ENCODE data around the gene FASLG.

DNA sequence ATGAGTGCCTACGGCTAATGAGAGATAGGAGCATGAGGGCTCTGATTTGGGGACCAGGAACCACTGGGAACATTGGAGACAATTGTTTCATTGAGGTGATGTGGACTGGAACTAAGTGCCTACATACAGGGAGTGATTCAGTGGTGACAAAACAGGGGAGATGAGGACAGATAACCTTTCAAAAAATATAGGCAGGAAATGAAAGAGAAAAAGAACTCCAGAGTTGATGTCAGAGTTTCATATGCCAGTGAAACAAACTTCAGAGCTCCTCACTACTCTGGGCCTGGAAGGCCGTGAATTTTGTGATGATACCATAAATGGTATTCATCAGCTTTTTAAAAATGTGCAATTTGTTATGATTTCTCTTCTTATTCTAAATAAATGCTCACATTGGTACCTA, 39.3 kb downstream of the FASLG start:
- no peak for TF ChIP-seq POLR2A (IDR thresholded peaks at IDR 0.05; ENCODE audit: low read depth, low read length)
- no peak for TF ChIP-seq POLR2AphosphoS5 (IDR thresholded peaks at IDR 0.05; ENCODE audit: low read depth, low read length)
- 0 out of 2 replicates have a peak, but pooled peaks have one; percentile 20 for TF ChIP-seq SPI1 (IDR thresholded peaks at IDR 0.05; ENCODE audit: low read depth, low read length)
- no peak for TF ChIP-seq TAF1 (IDR thresholded peaks at IDR 0.05; ENCODE audit: low read depth, low read length)
- no peak for TF ChIP-seq POU2F2 (IDR thresholded peaks at IDR 0.05; ENCODE audit: low read depth, low read length)
